Peyer's patch (tissue), 4 donors: Measurements from ENCODE around the gene DAPK3. TPM values are rescaled to one million over a fixed set of nuclear protein-coding genes. Genes with fewer than 3 reads are reported as not detected.

ENCODE experiments used
- DNase-seq, 3 donors: peaks; one replicate each; pipeline ENCODE4 v3.0.0-alpha.2; 2017 to 2019
- H3K27ac ChIP-seq, 4 donors: fragments of 200-600 bp; sonication (generic); one replicate each; pipeline ENCODE4 v1.5.1; 2016 to 2019
- H3K27me3 ChIP-seq, 2 donors: fragments of 200-600 bp; sonication (generic); one replicate each; pipeline ENCODE4 v1.5.1; 2019
- H3K36me3 ChIP-seq, 3 donors: fragments of 200-600 bp; sonication (generic); one replicate each; pipeline ENCODE4 v1.5.1; 2016 to 2019
- H3K4me1 ChIP-seq, 4 donors: fragments of 200-600 bp; sonication (generic); one replicate each; pipeline ENCODE4 v1.5.1; 2016 to 2019
- H3K4me3 ChIP-seq, 4 donors: fragments of 200-600 bp; sonication (generic); 1 replicate in 3 of 4; 2 replicates in 1 of 4; pipeline ENCODE4 v1.5.1; 2016 to 2019; ENCODE audit warnings: mild to moderate bottlenecking in 1 of 4
- H3K9me3 ChIP-seq, 4 donors: fragments of 200-600 bp; sonication (generic); one replicate each; pipeline ENCODE4 v1.5.1; 2016 to 2019; ENCODE audit warnings: mild to moderate bottlenecking in 1 of 4
- CTCF ChIP-seq, 6 experiments: fragments of 450-650 bp in 4 of 6; fragments of 200-600 bp in 2 of 6; sonication (generic) in 1 of 6; IDR thresholded peaks; one replicate each; pipeline ENCODE4 v1.5.1; 2017 to 2019; ENCODE audit warnings: antibody characterized with exemption in 6 of 6, mild to moderate bottlenecking in 3 of 6, moderate library complexity in 1 of 6
- POLR2A ChIP-seq, 2 donors: fragments of 450-650 bp; IDR thresholded peaks; one replicate each; pipeline ENCODE4 v1.5.1; 2017; ENCODE audit warnings: antibody characterized with exemption in 2 of 2, mild to moderate bottlenecking in 2 of 2, moderate library complexity in 2 of 2
- total RNA-seq, 4 donors: library from RNA; depleted of rRNA; stranded (reverse); fragments of >200 nt; gene quantifications; one replicate each; pipeline ENCODE4 v1.1.0, GENCODE V29; 2016

The DAPK3 gene
- 100 to 1,000 TPM in 1 of 4 donors, 10 to 100 TPM in 3; 61.3 to 106 (median 88.1) TPM for total RNA-seq

DNA sequence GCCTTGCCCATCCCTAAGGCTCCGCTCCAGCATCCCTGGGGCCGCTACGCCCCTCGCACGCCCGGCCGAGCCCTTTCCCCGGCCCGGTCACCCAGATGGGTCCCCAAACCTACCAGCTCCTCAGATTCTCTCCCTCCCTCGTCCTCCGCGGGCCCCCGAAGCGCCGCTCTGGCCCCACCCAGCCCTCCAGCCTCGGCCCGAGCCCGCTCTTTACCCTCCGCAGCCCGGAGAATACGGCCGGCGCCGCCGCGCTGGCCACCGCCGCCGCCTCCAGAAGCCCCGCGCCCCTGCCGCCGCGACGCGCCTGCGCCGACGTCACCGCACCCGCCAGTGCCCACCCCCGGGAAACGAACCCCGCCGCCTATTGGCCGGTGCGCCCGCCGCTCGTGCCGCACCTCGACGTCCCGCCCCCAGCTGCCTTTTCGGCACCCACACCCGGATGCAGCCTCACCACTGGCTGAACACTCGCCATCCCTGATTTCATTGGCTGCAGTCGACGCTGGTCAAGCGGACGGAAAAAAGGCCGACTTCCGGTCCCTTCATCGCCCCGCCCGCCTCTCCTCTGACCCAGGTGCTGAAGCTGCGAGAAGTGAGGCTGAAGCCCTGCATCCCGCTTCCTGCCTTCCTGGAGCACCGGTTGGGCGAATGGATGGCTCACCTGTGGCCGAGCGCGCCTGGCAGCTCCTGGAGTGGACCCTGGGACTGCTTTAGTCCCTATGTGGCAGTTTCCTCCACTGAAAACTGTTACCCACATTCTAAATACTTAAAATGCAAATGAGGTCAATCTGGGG is at the start of gene DAPK3:
Gene DAPK3 (minus strand): TSS at position 292 of the 791 bp plus-strand sequence. CDS start 1,364 bp downstream, outside the sequence.
- DNase-seq, result peak; percentile 95 to 99 (median 98)
- Histone ChIP-seq H3K4me3 (peak within 1 kb of the TSS; percentile 83 to 98 (median 98)), H3K27ac (peak within 1 kb of the TSS; percentile 95 to 99 (median 96)), H3K4me1 (peaks cover 0 to 45% (median 12%) of the 10 kb centered on the region in 4 donors), H3K27me3 (no peaks in the 10 kb centered on the region), H3K36me3 (peaks cover 0 to 26% (median 0%) of the 10 kb centered on the region in 3 donors), H3K9me3 (no peaks in the 10 kb centered on the region)
- peak in 5 of 6 experiments; percentile 7 to 38 (median 23) for TF ChIP-seq CTCF (IDR thresholded peaks at IDR 0.05)
- TF ChIP-seq POLR2A (IDR thresholded peaks at IDR 0.05), result peak; percentile 78 to 87

DNA sequence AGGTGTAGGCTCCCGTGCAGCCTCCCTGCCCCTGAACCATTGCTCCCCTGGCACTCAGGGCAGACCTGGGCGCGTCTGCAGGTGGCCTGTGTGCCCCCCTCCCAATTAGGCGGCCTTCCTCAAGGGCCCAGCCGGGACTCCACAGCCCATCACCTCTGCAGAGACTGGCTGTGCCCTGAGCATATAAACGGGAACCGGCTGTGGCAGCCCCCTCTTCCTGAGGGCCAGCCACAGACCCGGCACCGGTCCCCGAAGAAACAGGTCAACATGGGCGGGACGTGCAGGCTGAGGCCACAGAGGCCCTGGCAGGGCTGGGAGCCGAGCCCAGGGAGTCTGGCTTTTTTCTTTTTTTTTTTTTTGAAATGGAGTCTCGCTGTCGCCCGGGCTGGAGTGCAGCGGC is 48.7 kb upstream of the DAPK3 start:
- TF ChIP-seq POLR2A (IDR thresholded peaks at IDR 0.05) (no peak), CTCF (IDR thresholded peaks at IDR 0.05) (no peak)
- Histone ChIP-seq H3K4me1 (peaks cover 0 to 20% (median 0%) of the 10 kb centered on the region in 4 donors), H3K9me3 (no peaks in the 10 kb centered on the region), H3K27ac (peak overlapping the region in 1 of 4 donors; percentile 31), H3K27me3 (no peaks in the 10 kb centered on the region), H3K36me3 (peaks cover 0 to 32% (median 0%) of the 10 kb centered on the region in 3 donors), H3K4me3 (no peak overlapping the region)
- DNase-seq, result peak in 1 of 3 donors; percentile 43

DNA sequence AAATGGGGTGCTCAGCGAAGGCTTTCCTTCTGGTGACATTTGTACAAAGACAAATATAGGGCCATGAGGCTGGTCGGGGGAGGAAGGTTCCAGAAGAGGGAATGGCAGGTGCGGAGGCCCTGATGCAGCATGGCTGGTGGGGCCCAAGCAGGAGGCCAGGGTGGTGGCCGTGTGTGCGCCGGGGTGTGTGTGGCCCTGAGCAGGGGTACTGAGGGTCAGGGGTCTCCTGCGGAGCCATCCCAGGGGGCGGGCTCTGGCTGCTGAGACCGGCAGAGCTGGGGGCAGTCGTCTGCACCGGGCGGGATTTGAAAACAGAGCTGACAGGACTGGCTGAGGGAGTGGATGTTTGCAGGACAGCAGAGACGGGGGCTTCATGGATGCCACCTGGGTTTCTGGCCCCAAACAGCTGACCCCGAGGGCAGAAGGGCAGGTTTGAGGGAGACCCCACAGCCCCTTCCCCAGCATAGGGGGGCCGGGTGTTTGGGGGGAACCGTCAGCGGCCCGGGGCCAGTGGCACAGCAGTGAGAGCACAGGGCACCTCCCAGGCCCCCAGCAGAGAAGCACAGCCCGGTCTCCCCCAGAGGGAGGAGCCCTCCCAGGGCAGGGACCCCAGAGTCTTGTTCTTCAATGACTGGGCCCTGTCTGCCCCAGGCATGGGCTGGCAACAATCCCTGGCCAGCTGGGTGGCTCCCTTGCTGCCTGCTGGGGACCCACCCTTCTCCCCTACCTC is 48.0 kb upstream of the DAPK3 start:
- Histone ChIP-seq H3K9me3 (no peaks in the 10 kb centered on the region), H3K4me3 (no peak overlapping the region), H3K27ac (peak overlapping the region in 1 of 4 donors; percentile 31), H3K4me1 (peaks cover 0 to 25% (median 0%) of the 10 kb centered on the region in 4 donors), H3K36me3 (peaks cover 0 to 32% (median 0%) of the 10 kb centered on the region in 3 donors), H3K27me3 (no peaks in the 10 kb centered on the region)
- DNase-seq, result no peak
- TF ChIP-seq CTCF (IDR thresholded peaks at IDR 0.05), result no peak
- no peak for TF ChIP-seq POLR2A (IDR thresholded peaks at IDR 0.05)

- no peak for DNase-seq
- Histone ChIP-seq H3K4me3 (no peak overlapping the region), H3K4me1 (peaks cover 0 to 28% (median 0%) of the 10 kb centered on the region in 4 donors), H3K27me3 (no peaks in the 10 kb centered on the region), H3K36me3 (peaks cover 0 to 33% (median 0%) of the 10 kb centered on the region in 3 donors), H3K9me3 (no peaks in the 10 kb centered on the region), H3K27ac (no peak overlapping the region)
- TF ChIP-seq CTCF (IDR thresholded peaks at IDR 0.05), result no peak
- TF ChIP-seq POLR2A (IDR thresholded peaks at IDR 0.05), result no peak
These were observed 47.3 kb upstream of the DAPK3 start for GRCh38 chr19:4018140-4018613.

- Histone ChIP-seq H3K27me3 (no peaks in the 10 kb centered on the region), H3K27ac (no peak overlapping the region), H3K36me3 (peaks cover 0 to 41% (median 0%) of the 10 kb centered on the region in 3 donors), H3K9me3 (no peaks in the 10 kb centered on the region), H3K4me3 (no peak overlapping the region), H3K4me1 (peaks cover 0 to 28% (median 0%) of the 10 kb centered on the region in 4 donors)
- DNase-seq, result no peak
- TF ChIP-seq CTCF (IDR thresholded peaks at IDR 0.05) (no peak), POLR2A (IDR thresholded peaks at IDR 0.05) (no peak)
These were observed 46.2 kb upstream of the DAPK3 start for GRCh38 chr19:4016903-4017638.
